Activated T-helper 1 cell treated with anti-CD3 and anti-CD28 coated beads, Interleukin-12 subunit alpha, Interleukin-12 subunit beta, Interleukin-2, Interleukin-4 antibody, amounts not matched to agents 30 ng/mL and 10 ng/mL and 1 ng/mL, durations not matched to agents 14 hours and 24 hours and 36 hours (primary cell): Measurements from ENCODE around the gene ADAMTS16. TPM values are rescaled to one million over a fixed set of nuclear protein-coding genes. Genes with fewer than 3 reads are reported as not detected.

Source experiments
- DNase-seq: peaks from one replicate; pipeline ENCODE4 v3.0.0; 2021; ENCODE audit warnings: low spot score
- H3K27ac Mint-ChIP-seq: one replicate; pipeline ENCODE4 v1.8.0; 2021; ENCODE audit warnings: mild to moderate bottlenecking, mixed read lengths
- H3K27me3 Mint-ChIP-seq: one replicate; pipeline ENCODE4 v1.8.0; 2022; ENCODE audit warnings: mild to moderate bottlenecking, moderate library complexity, mixed read lengths; ENCODE audit not compliant: insufficient read depth
- H3K36me3 Mint-ChIP-seq: one replicate; pipeline ENCODE4 v1.8.0; 2021; ENCODE audit warnings: low read depth, mixed read lengths
- H3K4me1 Mint-ChIP-seq: one replicate; pipeline ENCODE4 v1.8.0; 2021; ENCODE audit warnings: low read depth, mixed read lengths
- H3K4me3 Mint-ChIP-seq: one replicate; pipeline ENCODE4 v1.8.0; 2021; ENCODE audit warnings: mild to moderate bottlenecking, moderate library complexity, mixed read lengths
- H3K9me3 Mint-ChIP-seq: one replicate; pipeline ENCODE4 v1.8.0; 2021; ENCODE audit warnings: mixed read lengths
- intact Hi-C: fragments of 100-400 bp; cut with micrococcal nuclease; formaldehyde crosslinking; loops from one replicate; pipeline ENCODE4 v1.15.1; 2024
- total RNA-seq: library from RNA; stranded (reverse); gene quantifications from 2 replicates; pipeline ENCODE4 v1.2.3, GENCODE V29; 2022

ADAMTS16 gene
- total RNA-seq, 1 donor from 2014 or later, result not detected

GRCh38 chr5:5271786-5272321, 131.7 kb downstream of the ADAMTS16 start:
- Mint-ChIP-seq H3K36me3 (no peaks in the 10 kb centered on the region), H3K9me3 (no peaks in the 10 kb centered on the region), H3K4me1 (no peaks in the 10 kb centered on the region), H3K27me3 (no peaks in the 10 kb centered on the region), H3K4me3 (no peak overlapping the region), H3K27ac (no peak overlapping the region)
- intact Hi-C loops, result no loop called here
- DNase-seq, result no peak

GRCh38 chr5:5273398-5273797, 133.3 kb downstream of the ADAMTS16 start:
- Mint-ChIP-seq H3K4me3 (no peak overlapping the region), H3K27me3 (no peaks in the 10 kb centered on the region), H3K4me1 (no peaks in the 10 kb centered on the region), H3K27ac (no peak overlapping the region), H3K9me3 (no peaks in the 10 kb centered on the region), H3K36me3 (no peaks in the 10 kb centered on the region)
- intact Hi-C loops, result no loop called here
- no peak for DNase-seq

GRCh38 chr5:5273976-5274375, 133.8 kb downstream of the ADAMTS16 start:
- intact Hi-C loops, result no loop called here
- H3K36me3 Mint-ChIP-seq, result no peaks in the 10 kb centered on the region
- no peak overlapping the region for H3K27ac Mint-ChIP-seq
- DNase-seq, result no peak
- no peak overlapping the region for H3K4me3 Mint-ChIP-seq
- H3K4me1 Mint-ChIP-seq, result no peaks in the 10 kb centered on the region
- H3K27me3 Mint-ChIP-seq, result no peaks in the 10 kb centered on the region
- no peaks in the 10 kb centered on the region for H3K9me3 Mint-ChIP-seq

GRCh38 chr5:5275211-5275610, 135.1 kb downstream of the ADAMTS16 start:
- Mint-ChIP-seq H3K4me3 (no peak overlapping the region), H3K4me1 (no peaks in the 10 kb centered on the region)
- DNase-seq, result no peak

GRCh38 chr5:5276430-5276829, 136.3 kb downstream of the ADAMTS16 start:
- H3K4me3 Mint-ChIP-seq, result no peak overlapping the region
- no peak for DNase-seq
- H3K4me1 Mint-ChIP-seq, result no peaks in the 10 kb centered on the region
- intact Hi-C loops, result no loop called here
- no peak overlapping the region for H3K27ac Mint-ChIP-seq
- no peaks in the 10 kb centered on the region for H3K27me3 Mint-ChIP-seq
- H3K36me3 Mint-ChIP-seq, result no peaks in the 10 kb centered on the region
- H3K9me3 Mint-ChIP-seq, result no peaks in the 10 kb centered on the region

More at GRCh38 chr5:5275211-5275610, 135.1 kb downstream of the ADAMTS16 start:
- Mint-ChIP-seq H3K27ac (no peak overlapping the region), H3K27me3 (no peaks in the 10 kb centered on the region), H3K9me3 (no peaks in the 10 kb centered on the region), H3K36me3 (no peaks in the 10 kb centered on the region)
- intact Hi-C loops, result no loop called here

GRCh38 chr5:5276951-5277517, 136.9 kb downstream of the ADAMTS16 start:
- no peak for DNase-seq
- intact Hi-C loops, result no loop called here
- Mint-ChIP-seq H3K27ac (no peak overlapping the region), H3K27me3 (no peaks in the 10 kb centered on the region), H3K4me3 (no peak overlapping the region), H3K4me1 (no peaks in the 10 kb centered on the region), H3K36me3 (no peaks in the 10 kb centered on the region), H3K9me3 (no peaks in the 10 kb centered on the region)

GRCh38 chr5:5278201-5278814, 138.2 kb downstream of the ADAMTS16 start:
- Mint-ChIP-seq H3K4me3 (no peak overlapping the region), H3K4me1 (no peaks in the 10 kb centered on the region), H3K27me3 (no peaks in the 10 kb centered on the region), H3K9me3 (no peaks in the 10 kb centered on the region), H3K36me3 (no peaks in the 10 kb centered on the region), H3K27ac (no peak overlapping the region)
- intact Hi-C loops, result no loop called here
- DNase-seq, result no peak

- H3K4me1 Mint-ChIP-seq, result no peaks in the 10 kb centered on the region
- intact Hi-C loops, result no loop called here
- no peak for DNase-seq
- H3K36me3 Mint-ChIP-seq, result no peaks in the 10 kb centered on the region
- no peak overlapping the region for H3K4me3 Mint-ChIP-seq
- no peaks in the 10 kb centered on the region for H3K9me3 Mint-ChIP-seq
- H3K27ac Mint-ChIP-seq, result no peak overlapping the region
- H3K27me3 Mint-ChIP-seq, result no peaks in the 10 kb centered on the region
These were observed 138.8 kb downstream of the ADAMTS16 start for GRCh38 chr5:5278815-5279381.

- Mint-ChIP-seq H3K36me3 (no peaks in the 10 kb centered on the region), H3K4me1 (no peaks in the 10 kb centered on the region), H3K27ac (no peak overlapping the region), H3K4me3 (no peak overlapping the region), H3K27me3 (no peaks in the 10 kb centered on the region), H3K9me3 (peaks cover 8% of the 10 kb centered on the region)
- no peak for DNase-seq
- intact Hi-C loops, result no loop called here
These were observed 145.8 kb downstream of the ADAMTS16 start for GRCh38 chr5:5285906-5286305.

GRCh38 chr5:5287419-5287818, 147.3 kb downstream of the ADAMTS16 start:
- H3K27ac Mint-ChIP-seq, result no peak overlapping the region

GRCh38 chr5:5288201-5288600, 148.1 kb downstream of the ADAMTS16 start:
- Mint-ChIP-seq H3K27me3 (no peaks in the 10 kb centered on the region), H3K27ac (no peak overlapping the region), H3K4me3 (no peak overlapping the region), H3K9me3 (peaks cover 8% of the 10 kb centered on the region), H3K4me1 (no peaks in the 10 kb centered on the region), H3K36me3 (no peaks in the 10 kb centered on the region)
- DNase-seq, result no peak
- intact Hi-C loops, result no loop called here

More at GRCh38 chr5:5287419-5287818, 147.3 kb downstream of the ADAMTS16 start:
- H3K4me3 Mint-ChIP-seq, result no peak overlapping the region
- no peaks in the 10 kb centered on the region for H3K36me3 Mint-ChIP-seq
- H3K9me3 Mint-ChIP-seq, result peaks cover 8% of the 10 kb centered on the region
- no peaks in the 10 kb centered on the region for H3K27me3 Mint-ChIP-seq
- no peaks in the 10 kb centered on the region for H3K4me1 Mint-ChIP-seq
- no peak for DNase-seq
- intact Hi-C loops, result no loop called here

GRCh38 chr5:5289537-5289936, 149.4 kb downstream of the ADAMTS16 start:
- intact Hi-C loops, result no loop called here
- Mint-ChIP-seq H3K4me3 (no peak overlapping the region), H3K27me3 (no peaks in the 10 kb centered on the region), H3K36me3 (no peaks in the 10 kb centered on the region), H3K4me1 (no peaks in the 10 kb centered on the region), H3K27ac (no peak overlapping the region), H3K9me3 (peaks cover 4% of the 10 kb centered on the region)
- DNase-seq, result no peak

- Mint-ChIP-seq H3K27ac (no peak overlapping the region), H3K27me3 (no peaks in the 10 kb centered on the region), H3K4me1 (no peaks in the 10 kb centered on the region), H3K9me3 (peaks cover 1% of the 10 kb centered on the region), H3K4me3 (no peak overlapping the region), H3K36me3 (no peaks in the 10 kb centered on the region)
- no peak for DNase-seq
- intact Hi-C loops, result no loop called here
These were observed 150.7 kb downstream of the ADAMTS16 start for GRCh38 chr5:5290674-5291334.
